CD4-positive, alpha-beta T cell (primary cell): Measurements from ENCODE around the gene NES. TPM values are rescaled to one million over a fixed set of nuclear protein-coding genes. Genes with fewer than 3 reads are reported as not detected.
A peak's percentile ranks its signal among the peaks of the same experiment; 100 is the strongest.

Experiments
- ATAC-seq: fragments of 200-7000 bp; cut with Tn5 transposase; one replicate; pipeline ENCODE4 v1.10.0; 2022; ENCODE audit warnings: mild to moderate bottlenecking; ENCODE audit not compliant: poor library complexity
- CTCF ChIA-PET: fragments of 350-600 bp; sonication (Branson Sonifier 250); formaldehyde crosslinking; loops from one replicate; lab custom pipeline; 2021; ENCODE audit warnings: antibody characterized with exemption, inconsistent platforms; lab: Charles Lee
- POLR2A ChIA-PET: fragments of 350-600 bp; sonication (Branson Sonifier 250); formaldehyde crosslinking; loops from one replicate; lab custom pipeline; 2021; ENCODE audit warnings: antibody characterized with exemption, inconsistent platforms; lab: Charles Lee
- DNase-seq, 14 experiments: peaks; one replicate each; pipeline ENCODE4 v3.0.0-alpha.2; 2013 to 2020; ENCODE audit warnings: mixed read lengths in 2 of 14
- H3K27ac ChIP-seq, 2 donors: one replicate each; pipeline versions ENCODE4 v1.5.1 to v1.7.0; 2013; ENCODE audit warnings: low read length in 2 of 2, low read depth in 1 of 2, mild to moderate bottlenecking in 1 of 2
- H3K27me3 ChIP-seq, 2 experiments: 1 replicate in 1 of 2; 2 replicates in 1 of 2; pipeline versions ENCODE4 v1.6.1 to v1.7.0; 2013; ENCODE audit warnings: low read length in 2 of 2, control low read depth in 1 of 2, mild to moderate bottlenecking in 1 of 2, moderate library complexity in 1 of 2; ENCODE audit not compliant: insufficient read depth in 2 of 2, control insufficient read depth in 1 of 2
- H3K36me3 ChIP-seq: one replicate; pipeline ENCODE4 v1.6.1; 2013; ENCODE audit warnings: low read length, control low read depth; ENCODE audit not compliant: insufficient read depth
- H3K4me1 ChIP-seq: one replicate; pipeline ENCODE4 v1.6.1; 2013; ENCODE audit warnings: low read length, control low read depth; ENCODE audit not compliant: insufficient read depth
- H3K4me3 ChIP-seq: one replicate; pipeline ENCODE4 v1.5.1; 2013; ENCODE audit warnings: mild to moderate bottlenecking, low read length, moderate library complexity
- H3K9me3 ChIP-seq, 2 experiments: 1 replicate in 1 of 2; 2 replicates in 1 of 2; pipeline versions ENCODE4 v1.6.1 to v1.7.0; 2013; ENCODE audit warnings: low read length in 2 of 2, mild to moderate bottlenecking in 2 of 2, control low read depth in 1 of 2, moderate library complexity in 1 of 2; ENCODE audit not compliant: control insufficient read depth in 1 of 2, insufficient read depth in 1 of 2
- H3K27ac Mint-ChIP-seq: one replicate; pipeline ENCODE4 v1.8.0; 2020; ENCODE audit warnings: mixed read lengths
- H3K27me3 Mint-ChIP-seq: one replicate; pipeline ENCODE4 v1.8.0; 2021; ENCODE audit warnings: mixed read lengths
- H3K36me3 Mint-ChIP-seq: one replicate; pipeline ENCODE4 v1.8.0; 2021; ENCODE audit warnings: low read depth, mixed read lengths
- H3K4me1 Mint-ChIP-seq: one replicate; pipeline ENCODE4 v1.8.0; 2021; ENCODE audit warnings: low read depth, mixed read lengths
- H3K4me3 Mint-ChIP-seq: one replicate; pipeline ENCODE4 v1.8.0; 2020; ENCODE audit warnings: mild to moderate bottlenecking, mixed read lengths
- H3K9me3 Mint-ChIP-seq: one replicate; pipeline ENCODE4 v1.8.0; 2020; ENCODE audit warnings: mixed read lengths
- intact Hi-C, 2 experiments: fragments of 100-400 bp; cut with DNase I in 1 of 2; cut with micrococcal nuclease in 1 of 2; formaldehyde crosslinking; loops; one replicate each; pipeline versions ENCODE4 v1.15.1 to v1.9.0; 2023 to 2025; cut with DNase I, micrococcal nuclease
- total RNA-seq, 174 experiments: library from RNA in 2 of 174; stranded (reverse) in 2 of 174; gene quantifications; one replicate each; pipeline ENCODE4 v1.2.3 and lab custom pipeline; 2021 to 2026
- TF ChIP-seq, protein P1 (sequence below): fragments of 200-600 bp; IDR thresholded peaks from one replicate; pipeline ENCODE4 v1.8.0; 2022; ENCODE audit warnings: antibody characterized with exemption, mild to moderate bottlenecking

The NES gene
- total RNA-seq, 2 experiments from 2014 or later = not detected

DNA sequence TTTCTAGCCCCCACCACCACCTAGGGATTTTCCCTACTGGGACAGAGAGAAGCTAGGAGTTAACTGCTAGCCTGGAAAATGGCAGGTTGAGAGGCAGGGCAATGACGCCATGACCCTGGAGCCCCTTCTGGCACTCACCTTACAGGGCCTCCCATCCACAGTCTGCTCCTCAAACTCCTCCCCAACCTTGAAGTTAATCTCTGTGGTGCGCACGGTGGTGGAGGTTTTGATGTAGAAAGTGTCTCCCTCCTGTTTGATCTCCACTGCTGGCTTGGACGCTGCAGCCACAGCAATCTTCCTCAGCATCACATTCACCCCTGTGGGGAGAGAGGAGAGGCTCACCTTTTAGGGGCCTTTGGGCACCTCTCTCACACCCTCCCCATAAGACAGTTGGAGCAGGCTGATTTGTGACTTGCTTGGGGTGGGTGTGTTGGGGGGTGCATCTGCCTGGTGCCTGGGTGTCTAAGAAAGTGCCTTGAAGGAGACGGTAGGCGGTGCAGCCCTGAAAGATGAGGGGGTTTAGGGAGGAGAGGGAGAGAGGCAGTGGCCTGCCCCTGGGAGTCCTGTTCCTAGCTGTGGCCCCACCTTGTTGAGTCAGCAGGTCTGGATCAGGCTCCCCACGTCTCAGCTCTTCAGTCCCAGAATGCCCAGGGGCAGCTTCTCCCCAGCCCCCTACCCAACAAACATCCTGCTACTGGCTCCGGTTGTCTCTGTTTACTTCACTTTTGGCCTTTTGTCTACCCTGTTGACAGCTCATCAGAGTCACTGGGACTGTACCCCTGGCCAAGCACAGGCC is 23.7 kb upstream of the NES start:
- no peak for DNase-seq
- Mint-ChIP-seq H3K4me1 (peaks cover 18% of the 10 kb centered on the region), H3K27ac (no peak overlapping the region), H3K27me3 (peaks cover 78% of the 10 kb centered on the region), H3K36me3 (no peaks in the 10 kb centered on the region), H3K4me3 (no peak overlapping the region), H3K9me3 (no peaks in the 10 kb centered on the region)
- intact Hi-C loops = no loop called here
- Histone ChIP-seq H3K27ac (no peak overlapping the region), H3K27me3 (peaks cover 24 to 26% of the 10 kb centered on the region in 2 experiments), H3K36me3 (no peaks in the 10 kb centered on the region), H3K9me3 (no peaks in the 10 kb centered on the region), H3K4me3 (no peak overlapping the region), H3K4me1 (peaks cover 18% of the 10 kb centered on the region)
- TF ChIP-seq, protein P1, sequence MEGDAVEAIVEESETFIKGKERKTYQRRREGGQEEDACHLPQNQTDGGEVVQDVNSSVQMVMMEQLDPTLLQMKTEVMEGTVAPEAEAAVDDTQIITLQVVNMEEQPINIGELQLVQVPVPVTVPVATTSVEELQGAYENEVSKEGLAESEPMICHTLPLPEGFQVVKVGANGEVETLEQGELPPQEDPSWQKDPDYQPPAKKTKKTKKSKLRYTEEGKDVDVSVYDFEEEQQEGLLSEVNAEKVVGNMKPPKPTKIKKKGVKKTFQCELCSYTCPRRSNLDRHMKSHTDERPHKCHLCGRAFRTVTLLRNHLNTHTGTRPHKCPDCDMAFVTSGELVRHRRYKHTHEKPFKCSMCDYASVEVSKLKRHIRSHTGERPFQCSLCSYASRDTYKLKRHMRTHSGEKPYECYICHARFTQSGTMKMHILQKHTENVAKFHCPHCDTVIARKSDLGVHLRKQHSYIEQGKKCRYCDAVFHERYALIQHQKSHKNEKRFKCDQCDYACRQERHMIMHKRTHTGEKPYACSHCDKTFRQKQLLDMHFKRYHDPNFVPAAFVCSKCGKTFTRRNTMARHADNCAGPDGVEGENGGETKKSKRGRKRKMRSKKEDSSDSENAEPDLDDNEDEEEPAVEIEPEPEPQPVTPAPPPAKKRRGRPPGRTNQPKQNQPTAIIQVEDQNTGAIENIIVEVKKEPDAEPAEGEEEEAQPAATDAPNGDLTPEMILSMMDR = no peak
- peak; percentile 54 for ATAC-seq
- POLR2A ChIA-PET = no interaction called here
- CTCF ChIA-PET = interaction anchor here (2.0 kb wide), 1 partner anchor 11 kb away, joined by 10 read pairs; no protein-coding TSS in a partner anchor

DNA sequence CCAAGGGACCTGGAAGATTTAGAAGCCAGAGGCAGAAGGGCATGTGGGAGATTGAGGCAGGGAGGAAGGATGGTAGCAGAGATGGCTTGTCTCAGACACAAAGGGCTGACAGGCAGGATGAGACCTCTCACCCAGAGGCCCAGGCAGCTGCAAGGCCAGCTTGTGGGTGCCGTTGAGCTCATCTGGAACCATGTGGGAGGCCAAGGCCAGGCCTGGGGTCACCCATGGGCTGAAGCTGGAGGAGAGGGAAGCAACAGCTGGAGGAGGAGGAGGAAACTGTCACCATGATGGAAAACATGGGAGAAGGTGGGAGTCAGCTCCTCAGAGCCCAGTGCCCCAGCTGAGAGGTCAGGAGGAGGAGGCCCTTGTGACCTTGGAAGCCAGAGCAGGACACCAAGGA is 21.8 kb upstream of the NES start:
- Mint-ChIP-seq H3K36me3 (no peaks in the 10 kb centered on the region), H3K4me3 (no peak overlapping the region), H3K4me1 (peaks cover 3% of the 10 kb centered on the region), H3K9me3 (no peaks in the 10 kb centered on the region), H3K27ac (no peak overlapping the region), H3K27me3 (peaks cover 75% of the 10 kb centered on the region)
- no peak for DNase-seq
- intact Hi-C loops = no loop called here
- H3K4me3 ChIP-seq = no peak overlapping the region
- H3K9me3 ChIP-seq = no peaks in the 10 kb centered on the region
- no peaks in the 10 kb centered on the region for H3K36me3 ChIP-seq
- no peak for ATAC-seq
- ChIA-PET POLR2A (no interaction called here), CTCF (no interaction called here)
- TF ChIP-seq, protein P1 = no peak
- H3K27ac ChIP-seq = no peak overlapping the region
- peaks cover 16 to 23% of the 10 kb centered on the region in 2 experiments for H3K27me3 ChIP-seq
- no peaks in the 10 kb centered on the region for H3K4me1 ChIP-seq

DNA sequence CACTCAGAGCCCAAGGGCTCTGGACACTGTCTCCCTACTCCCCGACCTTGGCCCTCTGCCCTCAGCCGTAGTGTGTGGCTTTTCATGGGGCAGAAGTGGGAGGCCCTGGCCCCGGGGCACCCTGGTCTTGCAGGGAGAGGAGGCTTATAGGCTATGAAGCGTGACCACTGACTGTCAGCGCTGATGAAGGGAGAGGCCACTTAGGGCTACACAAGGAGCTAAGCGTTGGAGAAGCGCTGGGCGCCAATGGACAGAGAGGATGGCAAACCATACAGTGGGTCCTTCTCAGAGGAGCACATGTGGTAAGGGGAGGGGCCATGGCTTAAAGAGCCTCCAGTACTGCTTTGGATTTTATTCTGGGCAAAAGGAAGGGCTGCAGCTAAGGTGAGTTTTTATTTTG is 20.3 kb upstream of the NES start:
- no peaks in the 10 kb centered on the region for H3K36me3 Mint-ChIP-seq
- TF ChIP-seq, protein P1 = no peak
- peaks cover 11% of the 10 kb centered on the region for H3K4me1 Mint-ChIP-seq
- Histone ChIP-seq H3K27ac (no peak overlapping the region), H3K36me3 (no peaks in the 10 kb centered on the region), H3K4me1 (peaks cover 9% of the 10 kb centered on the region), H3K27me3 (peaks cover 19 to 26% of the 10 kb centered on the region in 2 experiments), H3K9me3 (peaks cover 0 to 6% of the 10 kb centered on the region in 2 experiments), H3K4me3 (no peak overlapping the region)
- H3K27me3 Mint-ChIP-seq = peaks cover 75% of the 10 kb centered on the region
- no peak overlapping the region for H3K27ac Mint-ChIP-seq
- intact Hi-C loops = no loop called here
- no peaks in the 10 kb centered on the region for H3K9me3 Mint-ChIP-seq
- no peak for DNase-seq
- ChIA-PET POLR2A (no interaction called here), CTCF (no interaction called here)
- H3K4me3 Mint-ChIP-seq = no peak overlapping the region
- no peak for ATAC-seq
